ENCODE results near the gene MICAL3.

MICAL3 gene

DNA sequence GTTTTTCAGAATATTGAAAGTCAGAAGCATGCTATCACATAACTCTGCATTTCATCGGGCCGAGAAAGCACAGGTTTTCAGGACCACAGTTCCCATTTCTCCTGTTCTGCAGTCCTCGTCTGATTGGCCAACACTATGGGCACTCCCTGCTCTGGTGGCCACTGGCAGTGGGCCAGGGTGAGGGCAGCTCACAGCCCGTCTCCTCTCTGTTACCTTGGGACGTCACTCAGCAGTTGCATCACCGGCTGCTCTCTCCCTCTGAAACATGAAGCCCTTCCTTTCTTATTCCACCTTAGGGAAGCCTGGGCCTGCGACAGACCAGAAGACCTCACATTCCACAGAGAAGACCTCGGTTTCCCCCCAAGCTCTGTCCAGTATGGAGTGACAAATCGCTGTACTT is 11.4 kb upstream of the MICAL3 start:
- H3K4me1 Mint-ChIP-seq = peaks cover 5% of the 10 kb centered on the region
- DNase-seq = no peak
- H3K27me3 Mint-ChIP-seq (ENCODE audit: low read depth, poor library complexity) = peaks cover 12% of the 10 kb centered on the region
- TF ChIP-seq, protein P1, sequence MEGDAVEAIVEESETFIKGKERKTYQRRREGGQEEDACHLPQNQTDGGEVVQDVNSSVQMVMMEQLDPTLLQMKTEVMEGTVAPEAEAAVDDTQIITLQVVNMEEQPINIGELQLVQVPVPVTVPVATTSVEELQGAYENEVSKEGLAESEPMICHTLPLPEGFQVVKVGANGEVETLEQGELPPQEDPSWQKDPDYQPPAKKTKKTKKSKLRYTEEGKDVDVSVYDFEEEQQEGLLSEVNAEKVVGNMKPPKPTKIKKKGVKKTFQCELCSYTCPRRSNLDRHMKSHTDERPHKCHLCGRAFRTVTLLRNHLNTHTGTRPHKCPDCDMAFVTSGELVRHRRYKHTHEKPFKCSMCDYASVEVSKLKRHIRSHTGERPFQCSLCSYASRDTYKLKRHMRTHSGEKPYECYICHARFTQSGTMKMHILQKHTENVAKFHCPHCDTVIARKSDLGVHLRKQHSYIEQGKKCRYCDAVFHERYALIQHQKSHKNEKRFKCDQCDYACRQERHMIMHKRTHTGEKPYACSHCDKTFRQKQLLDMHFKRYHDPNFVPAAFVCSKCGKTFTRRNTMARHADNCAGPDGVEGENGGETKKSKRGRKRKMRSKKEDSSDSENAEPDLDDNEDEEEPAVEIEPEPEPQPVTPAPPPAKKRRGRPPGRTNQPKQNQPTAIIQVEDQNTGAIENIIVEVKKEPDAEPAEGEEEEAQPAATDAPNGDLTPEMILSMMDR (IDR thresholded peaks at IDR 0.05) = no peak
- H3K9me3 Mint-ChIP-seq = peaks cover 9% of the 10 kb centered on the region
- H3K36me3 Mint-ChIP-seq (ENCODE audit: low read depth) = no peaks in the 10 kb centered on the region
- H3K27ac Mint-ChIP-seq = no peak overlapping the region
- H3K4me3 Mint-ChIP-seq = no peak overlapping the region

DNA sequence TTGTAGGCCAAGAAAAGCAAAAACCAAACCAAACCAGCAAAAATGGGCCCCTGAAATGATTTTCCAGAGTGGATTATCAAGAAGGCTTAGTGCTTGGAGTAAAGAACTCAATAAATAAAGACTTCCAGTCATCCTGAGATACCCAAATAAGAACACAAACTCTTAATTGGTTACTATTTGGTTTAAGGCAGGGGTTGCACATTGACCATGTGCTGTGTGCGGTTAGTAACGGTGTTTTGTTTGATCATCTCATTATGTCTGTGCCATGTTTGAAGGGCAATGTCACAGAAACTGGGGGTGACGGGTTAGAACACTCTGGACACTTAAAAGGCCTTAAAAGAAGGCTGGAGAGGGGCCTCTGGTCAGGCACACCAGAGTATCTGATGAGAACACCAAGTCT is 9.7 kb upstream of the MICAL3 start:
- no peaks in the 10 kb centered on the region for H3K36me3 Mint-ChIP-seq (ENCODE audit: low read depth)
- H3K27me3 Mint-ChIP-seq (ENCODE audit: low read depth, poor library complexity) = peaks cover 21% of the 10 kb centered on the region
- no peak for DNase-seq
- H3K4me3 Mint-ChIP-seq = no peak overlapping the region
- H3K4me1 Mint-ChIP-seq = peaks cover 5% of the 10 kb centered on the region
- no peaks in the 10 kb centered on the region for H3K9me3 Mint-ChIP-seq
- TF ChIP-seq, protein P1 (IDR thresholded peaks at IDR 0.05) = no peak
- no peak overlapping the region for H3K27ac Mint-ChIP-seq

DNA sequence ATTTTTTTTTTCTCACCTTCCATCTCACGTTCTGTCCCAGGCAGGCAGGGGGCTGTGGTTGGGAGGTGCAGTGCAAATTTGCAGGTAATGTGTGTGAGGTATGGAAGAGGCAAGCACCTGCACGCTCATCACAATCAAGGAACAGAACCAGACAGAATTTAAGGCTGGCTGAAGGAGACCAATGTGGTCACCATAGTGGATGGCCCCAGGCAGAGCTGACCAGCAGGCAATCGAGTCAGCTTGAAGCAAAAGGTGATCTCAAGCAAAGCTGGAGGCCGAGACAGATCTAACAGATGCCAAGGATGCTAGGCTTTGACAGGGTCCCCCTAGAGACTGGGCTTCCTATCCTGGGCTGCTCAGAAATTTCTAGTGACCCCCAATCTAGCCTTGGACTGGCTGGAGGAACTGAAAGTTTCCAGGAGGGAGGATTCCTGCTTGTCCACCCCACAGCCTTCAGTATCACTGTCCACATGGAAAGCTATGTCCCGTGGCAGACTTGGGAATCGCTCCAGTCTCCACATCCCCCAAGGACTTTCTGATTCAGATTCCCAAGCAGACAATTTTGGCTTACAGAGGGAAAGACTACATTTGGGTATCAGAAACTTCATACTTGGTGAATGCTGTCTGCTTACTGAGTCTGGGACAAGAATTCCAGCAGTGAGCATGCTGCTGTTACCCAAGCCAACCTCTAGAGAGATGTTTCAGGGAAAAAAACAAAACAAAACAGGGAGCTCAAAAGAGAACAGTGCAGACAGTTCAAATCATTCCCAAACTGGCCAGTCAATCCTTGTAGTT is 9.0 kb upstream of the MICAL3 start:
- Mint-ChIP-seq H3K9me3 (no peaks in the 10 kb centered on the region), H3K4me1 (peaks cover 5% of the 10 kb centered on the region), H3K27me3 (ENCODE audit: low read depth, poor library complexity) (peaks cover 28% of the 10 kb centered on the region), H3K36me3 (ENCODE audit: low read depth) (no peaks in the 10 kb centered on the region), H3K27ac (no peak overlapping the region), H3K4me3 (no peak overlapping the region)
- TF ChIP-seq, protein P1 (IDR thresholded peaks at IDR 0.05) = no peak
- DNase-seq = no peak

DNA sequence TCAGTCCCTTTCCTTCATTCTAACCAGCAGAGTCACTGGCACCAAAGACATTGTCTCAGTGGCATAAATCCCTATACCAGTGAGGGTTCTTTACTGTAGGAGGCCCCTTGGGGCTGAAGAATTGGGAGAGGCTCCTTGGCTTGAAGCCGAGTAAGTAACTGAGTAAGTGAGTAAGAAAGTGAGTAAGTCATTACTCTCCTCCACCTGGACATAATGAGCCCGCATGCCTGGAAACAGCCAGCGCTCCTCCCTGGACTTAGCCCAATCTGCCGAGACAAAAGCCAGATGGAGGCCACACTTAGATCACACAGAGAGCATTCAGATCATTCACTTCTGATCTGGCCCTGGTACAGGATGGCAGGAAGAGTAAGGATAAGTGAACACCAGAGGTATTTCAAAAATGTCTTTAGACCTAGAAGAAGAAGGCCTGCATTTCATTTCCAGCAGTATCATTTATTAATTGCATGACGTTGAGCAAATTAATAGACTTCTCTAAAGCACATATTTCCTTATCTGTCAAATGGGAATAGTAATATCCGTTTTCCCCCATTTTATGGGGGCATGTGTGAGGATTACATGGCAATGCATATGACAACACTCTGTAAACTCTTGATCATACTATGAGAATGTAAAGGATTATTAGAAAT is 8.2 kb upstream of the MICAL3 start:
- TF ChIP-seq, protein P1 (IDR thresholded peaks at IDR 0.05) = no peak
- Mint-ChIP-seq H3K36me3 (ENCODE audit: low read depth) (no peaks in the 10 kb centered on the region), H3K4me3 (no peak overlapping the region), H3K27me3 (ENCODE audit: low read depth, poor library complexity) (peaks cover 36% of the 10 kb centered on the region), H3K27ac (no peak overlapping the region), H3K9me3 (no peaks in the 10 kb centered on the region), H3K4me1 (peaks cover 5% of the 10 kb centered on the region)
- DNase-seq = no peak

DNA sequence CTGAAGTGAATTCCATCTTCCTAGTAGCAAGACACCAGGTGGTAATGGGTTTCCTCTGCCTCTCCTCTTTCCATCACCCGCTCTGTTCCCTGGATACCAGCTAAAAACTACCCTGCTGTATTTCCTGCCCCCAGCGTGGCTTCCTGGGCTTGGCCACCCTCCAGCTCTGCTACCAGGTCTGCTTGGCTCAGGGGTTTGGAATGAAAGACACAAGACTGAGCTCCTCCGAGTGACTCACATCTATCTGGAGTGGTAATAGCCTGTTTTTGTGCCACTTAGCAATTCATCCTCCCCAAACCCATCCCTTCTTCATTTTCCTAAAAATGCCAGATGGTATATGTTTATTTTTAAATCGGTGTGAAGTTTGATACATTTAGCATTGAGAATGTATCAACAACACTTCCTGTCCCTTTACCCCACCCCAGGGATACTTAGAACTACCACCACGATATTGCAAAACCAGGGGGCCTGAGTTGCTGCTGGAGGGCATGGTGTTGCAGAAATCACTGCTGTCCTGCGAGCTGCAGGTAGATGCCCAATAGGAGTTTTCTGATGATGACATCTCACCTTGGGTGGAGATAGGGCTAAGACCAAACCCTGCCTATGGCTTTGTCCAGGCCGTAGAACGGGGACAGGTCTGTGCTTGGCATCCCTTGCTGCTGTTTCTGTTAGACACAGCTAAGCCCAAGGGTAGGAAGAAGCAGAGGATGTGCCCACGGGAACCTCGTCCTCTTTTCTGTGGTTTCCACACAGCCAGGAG is 7.5 kb upstream of the MICAL3 start:
- Mint-ChIP-seq H3K9me3 (no peaks in the 10 kb centered on the region), H3K27me3 (ENCODE audit: low read depth, poor library complexity) (peaks cover 43% of the 10 kb centered on the region), H3K36me3 (ENCODE audit: low read depth) (no peaks in the 10 kb centered on the region), H3K4me3 (no peak overlapping the region), H3K27ac (no peak overlapping the region), H3K4me1 (peaks cover 5% of the 10 kb centered on the region)
- TF ChIP-seq, protein P1 (IDR thresholded peaks at IDR 0.05) = no peak
- no peak for DNase-seq
